GM12878 (cell line): ENCODE data around the gene TMEM11.

Experiments used
- CTCF ChIP-seq, 3 experiments: IDR thresholded peaks in 2 of 3; conservative IDR thresholded peaks in 1 of 3; 2 replicates each; pipeline ENCODE4 v1.5.1; 2011; ENCODE audit warnings: low read depth in 3 of 3, low read length in 3 of 3, mild to moderate bottlenecking in 3 of 3, control low read depth in 2 of 3, moderate library complexity in 2 of 3, inconsistent platforms in 1 of 3, mixed read lengths in 1 of 3; ENCODE audit not compliant: control insufficient read depth in 2 of 3, insufficient read depth in 1 of 3; ENCODE audit errors: extremely low read depth in 1 of 3
- DPF2 ChIP-seq: fragments of 450-650 bp; IDR thresholded peaks from 2 replicates; pipeline ENCODE4 v1.6.1; 2017; ENCODE audit warnings: mild to moderate bottlenecking
- FOXM1 ChIP-seq: IDR thresholded peaks from 2 replicates; pipeline ENCODE4 v1.6.1; 2012; ENCODE audit warnings: low read depth, mild to moderate bottlenecking, inconsistent platforms, low read length, moderate library complexity
- MEF2A ChIP-seq: IDR thresholded peaks from 2 replicates; pipeline ENCODE4 v1.6.1; 2011; ENCODE audit warnings: low read depth, mild to moderate bottlenecking, low read length, moderate library complexity; ENCODE audit not compliant: insufficient read depth
- POLR2AphosphoS5 ChIP-seq: IDR thresholded peaks from 2 replicates; pipeline ENCODE4 v1.6.1; 2011; ENCODE audit warnings: mild to moderate bottlenecking, low read length, inconsistent platforms
- RB1 ChIP-seq: fragments of 450-650 bp; formaldehyde crosslinking; IDR thresholded peaks from 2 replicates; pipeline ENCODE4 v1.6.1; 2017; ENCODE audit warnings: mild to moderate bottlenecking, borderline replicate concordance
- REST ChIP-seq: IDR thresholded peaks from 2 replicates; pipeline ENCODE4 v1.6.1; 2012; ENCODE audit warnings: mild to moderate bottlenecking, low read depth, low read length
- SP1 ChIP-seq: IDR thresholded peaks from one replicate; pipeline ENCODE4 v1.6.1; 2011; ENCODE audit warnings: low read depth, low read length
- SREBF2 ChIP-seq: IDR thresholded peaks from 2 replicates; pipeline ENCODE4 v1.6.1; 2012; ENCODE audit warnings: mild to moderate bottlenecking, low read length
- ZNF207 ChIP-seq: fragments of 450-650 bp; IDR thresholded peaks from 2 replicates; pipeline ENCODE4 v1.6.1; 2014; ENCODE audit warnings: antibody characterized with exemption, mild to moderate bottlenecking, borderline replicate concordance

- no peak for TF ChIP-seq CTCF (IDR thresholded peaks at IDR 0.05 in 2 of 3, conservative IDR thresholded peaks at IDR 0.05 in 1 of 3; ENCODE audit: control insufficient read depth in 2 of 3, extremely low read depth in 1 of 3, insufficient read depth in 1 of 3, low read depth in 3 of 3, low read length in 3 of 3)
- TF ChIP-seq FOXM1 = no peak
- TF ChIP-seq MEF2A = no peak
- no peak for TF ChIP-seq ZNF207
- TF ChIP-seq REST = no peak
- no peak for TF ChIP-seq SP1
- TF ChIP-seq SREBF2 = no peak
- TF ChIP-seq POLR2AphosphoS5 = no peak
- TF ChIP-seq RB1 = no peak
- no peak for TF ChIP-seq DPF2
These were observed 47.3 kb downstream of the TMEM11 start for GRCh38 chr17:21166595-21167210.
